HepG2 (cell line): ENCODE measurements around the gene EPDR1. TPM values are rescaled to one million over a fixed set of nuclear protein-coding genes. Genes with fewer than 3 reads are reported as not detected.

Experiments
- AHR ChIP-seq: IDR thresholded peaks from 2 replicates; pipeline ENCODE4 v1.6.1; 2018; ENCODE audit warnings: missing genetic modification reagents, missing compliant biosample characterization
- ATF1 ChIP-seq: IDR thresholded peaks from 2 replicates; pipeline ENCODE4 v1.6.1; 2016; ENCODE audit warnings: mild to moderate bottlenecking, control low read depth
- ATM ChIP-seq: fragments of 450-650 bp; IDR thresholded peaks from 2 replicates; pipeline ENCODE4 v1.7.1; 2017; ENCODE audit warnings: mild to moderate bottlenecking, borderline replicate concordance
- HMGA1 ChIP-seq: sonication (generic); formaldehyde crosslinking; conservative IDR thresholded peaks from 2 replicates; pipeline ENCODE4 v1.4.0; 2020; ENCODE audit warnings: missing genetic modification reagents
- MXD4 ChIP-seq: IDR thresholded peaks from 2 replicates; pipeline ENCODE4 v1.6.1; 2016; ENCODE audit warnings: mild to moderate bottlenecking, missing biosample characterization, missing genetic modification reagents
- MYC ChIP-seq: sonication (generic); formaldehyde crosslinking; IDR thresholded peaks from 2 replicates; pipeline ENCODE4 v1.9.0; 2021; ENCODE audit warnings: missing genetic modification reagents, borderline replicate concordance
- NBN ChIP-seq: fragments of 450-650 bp; conservative IDR thresholded peaks from 2 replicates; pipeline ENCODE4 v1.6.1; 2017
- NCOA2 ChIP-seq: sonication (generic); formaldehyde crosslinking; IDR thresholded peaks from 2 replicates; pipeline ENCODE4 v1.8.0; 2022; ENCODE audit warnings: inconsistent platforms
- NR3C1 ChIP-seq: sonication (generic); formaldehyde crosslinking; IDR thresholded peaks from 2 replicates; pipeline ENCODE4 v1.4.0; 2020; ENCODE audit warnings: missing genetic modification reagents
- PBX3 ChIP-seq: sonication (generic); formaldehyde crosslinking; IDR thresholded peaks from 2 replicates; pipeline ENCODE4 v1.8.1; 2023; ENCODE audit warnings: missing genetic modification reagents, inconsistent platforms, borderline replicate concordance
- PLSCR1 ChIP-seq: sonication (generic); formaldehyde crosslinking; IDR thresholded peaks from 2 replicates; pipeline ENCODE4 v1.5.0; 2020; ENCODE audit warnings: missing genetic modification reagents, mild to moderate bottlenecking, borderline replicate concordance
- REPIN1 ChIP-seq: sonication (generic); formaldehyde crosslinking; IDR thresholded peaks from 2 replicates; pipeline ENCODE4 v1.8.0; 2022; ENCODE audit warnings: missing genetic modification reagents, low read depth, mild to moderate bottlenecking, borderline replicate concordance
- RNF219 ChIP-seq: sonication (generic); formaldehyde crosslinking; IDR thresholded peaks from 2 replicates; pipeline ENCODE4 v1.5.0; 2020; ENCODE audit warnings: mild to moderate bottlenecking, missing genetic modification reagents
- SAP130 ChIP-seq: IDR thresholded peaks from 2 replicates; pipeline ENCODE4 v1.6.1; 2016; ENCODE audit warnings: low read depth
- SIX4 ChIP-seq: sonication (generic); formaldehyde crosslinking; IDR thresholded peaks from 2 replicates; pipeline ENCODE4 v1.4.0; 2020; ENCODE audit warnings: missing genetic modification reagents
- STAT5B ChIP-seq: sonication (generic); formaldehyde crosslinking; IDR thresholded peaks from 2 replicates; pipeline ENCODE4 v1.4.0; 2020; ENCODE audit warnings: missing genetic modification reagents
- ZBTB42 ChIP-seq: sonication (generic); formaldehyde crosslinking; IDR thresholded peaks from 2 replicates; pipeline ENCODE4 v1.5.0; 2020; ENCODE audit warnings: mild to moderate bottlenecking, missing genetic modification reagents
- ZEB1 ChIP-seq: IDR thresholded peaks from 2 replicates; pipeline ENCODE4 v1.6.1; 2012; ENCODE audit warnings: mild to moderate bottlenecking, low read depth, inconsistent platforms; ENCODE audit not compliant: insufficient replicate concordance
- ZNF205 ChIP-seq: IDR thresholded peaks from 2 replicates; pipeline ENCODE4 v1.6.1; 2018; ENCODE audit warnings: missing biosample characterization, missing genetic modification reagents
- ZNF225 ChIP-seq: sonication (generic); formaldehyde crosslinking; IDR thresholded peaks from 2 replicates; pipeline ENCODE4 v1.4.0; 2020; ENCODE audit warnings: mild to moderate bottlenecking, missing genetic modification reagents
- ZNF296 ChIP-seq: sonication (generic); formaldehyde crosslinking; conservative IDR thresholded peaks from 2 replicates; pipeline ENCODE4 v1.5.0; 2020; ENCODE audit warnings: mild to moderate bottlenecking, missing genetic modification reagents
- ZNF329 ChIP-seq: sonication (generic); formaldehyde crosslinking; IDR thresholded peaks from 2 replicates; pipeline ENCODE4 v1.9.0; 2021; ENCODE audit warnings: low read depth, mild to moderate bottlenecking, missing genetic modification reagents
- ZNF512B ChIP-seq: sonication (generic); formaldehyde crosslinking; IDR thresholded peaks from 2 replicates; pipeline ENCODE4 v1.5.1; 2020; ENCODE audit warnings: missing genetic modification reagents, mild to moderate bottlenecking, borderline replicate concordance
- polyA plus RNA-seq, 8 experiments: library from polyadenylated mRNA; depleted of rRNA in 3 of 8; stranded (reverse) in 7 of 8; unstranded in 1 of 8; fragments of >200 nt; fragmentation: Illumina TruSeq in 4 of 8; extraction: Trizol in 4 of 8; gene quantifications; 2 replicates each; pipeline versions ENCODE4 v1.2.1 to v1.2.3, GENCODE V29; 2011 to 2016; ENCODE audit warnings: low read depth in 4 of 8, missing spikeins in 1 of 8, mixed read lengths in 1 of 8; ENCODE audit not compliant: insufficient read depth in 1 of 8
- total RNA-seq, 5 experiments: library from RNA; depleted of rRNA; stranded (reverse); fragments of >200 nt; fragmentation: Illumina TruSeq; extraction: Trizol; gene quantifications; 2 replicates each; pipeline ENCODE4 v1.2.3, GENCODE V29; 2016; ENCODE audit warnings: low read depth in 1 of 5

Gene EPDR1
- total and polyA plus RNA-seq, 2 of the 13 experiments (the other 11 are each of a cell fraction or from before 2014, with no cell fraction given), result 38.3 to 50.2 TPM

- TF ChIP-seq HMGA1 (CRISPR knock-in tag) (no peak), SIX4 (no peak), NCOA2 (CRISPR knock-in tag) (peak; percentile 28; the same call in 1 of the 2 replicates), ZNF512B (CRISPR knock-in tag) (0 out of 2 replicates have a peak, but pooled peaks have one; percentile 14), ATM (no peak), RNF219 (no peak), MYC (CRISPR knock-in tag) (peak; percentile 55; the same call in 1 of the 2 replicates), REPIN1 (CRISPR knock-in tag) (peak; percentile 41; the same call in 1 of the 2 replicates), STAT5B (CRISPR knock-in tag) (no peak), ZNF296 (CRISPR knock-in tag) (no peak), ATF1 (CRISPR knock-in tag) (no peak), AHR (CRISPR knock-in tag) (no peak), ZNF205 (CRISPR knock-in tag) (peak; percentile 30; the same call in 1 of the 2 replicates), PBX3 (CRISPR knock-in tag) (no peak), MXD4 (CRISPR knock-in tag) (peak; percentile 45; the same call in 1 of the 2 replicates), PLSCR1 (CRISPR knock-in tag) (no peak), ZBTB42 (CRISPR knock-in tag) (no peak), ZNF225 (CRISPR knock-in tag) (peak; percentile 64; the same call in 1 of the 2 replicates), NR3C1 (no peak), ZNF329 (CRISPR knock-in tag) (no peak), ZEB1 (no peak), NBN (no peak), SAP130 (CRISPR knock-in tag) (peak; percentile 57)
These were observed 687 bp downstream of the EPDR1 start (continued) for GRCh38 chr7:37920849-37921805.
